Osteocyte (in vitro differentiated cells): ENCODE measurements around the gene MRAP. TPM values are rescaled to one million over a fixed set of nuclear protein-coding genes. Genes with fewer than 3 reads are reported as not detected.

ENCODE experiments used
- DNase-seq: peaks from one replicate; pipeline ENCODE4 v3.0.0; 2021; ENCODE audit warnings: mixed read lengths; ENCODE audit not compliant: unreplicated experiment; ENCODE audit errors: extremely low spot score
- H3K27ac Mint-ChIP-seq: one replicate; pipeline ENCODE4 v1.8.0; 2021; ENCODE audit warnings: mild to moderate bottlenecking, mixed read lengths; ENCODE audit not compliant: unreplicated experiment
- H3K27me3 Mint-ChIP-seq: one replicate; pipeline ENCODE4 v1.8.0; 2021; ENCODE audit warnings: mixed read lengths; ENCODE audit not compliant: unreplicated experiment
- H3K36me3 Mint-ChIP-seq: one replicate; pipeline ENCODE4 v1.8.0; 2021; ENCODE audit warnings: mixed read lengths; ENCODE audit not compliant: unreplicated experiment
- H3K4me1 Mint-ChIP-seq: one replicate; pipeline ENCODE4 v1.8.0; 2021; ENCODE audit warnings: mixed read lengths; ENCODE audit not compliant: unreplicated experiment
- H3K4me3 Mint-ChIP-seq: one replicate; pipeline ENCODE4 v1.8.0; 2021; ENCODE audit warnings: mild to moderate bottlenecking, moderate library complexity, mixed read lengths; ENCODE audit not compliant: unreplicated experiment
- H3K9me3 Mint-ChIP-seq: one replicate; pipeline ENCODE4 v1.8.0; 2021; ENCODE audit warnings: mixed read lengths; ENCODE audit not compliant: unreplicated experiment
- total RNA-seq: library from RNA; stranded (reverse); gene quantifications from 2 replicates; pipeline ENCODE4 v1.2.1, GENCODE V29; 2021
- TF ChIP-seq, protein P1 (sequence below): fragments of 200-600 bp; sonication (generic); IDR thresholded peaks from 2 replicates; pipeline ENCODE4 v1.5.0; 2021; ENCODE audit warnings: antibody characterized with exemption, mild to moderate bottlenecking, moderate library complexity

The MRAP gene
- total RNA-seq, 1 donor from 2014 or later: not detected

DNA sequence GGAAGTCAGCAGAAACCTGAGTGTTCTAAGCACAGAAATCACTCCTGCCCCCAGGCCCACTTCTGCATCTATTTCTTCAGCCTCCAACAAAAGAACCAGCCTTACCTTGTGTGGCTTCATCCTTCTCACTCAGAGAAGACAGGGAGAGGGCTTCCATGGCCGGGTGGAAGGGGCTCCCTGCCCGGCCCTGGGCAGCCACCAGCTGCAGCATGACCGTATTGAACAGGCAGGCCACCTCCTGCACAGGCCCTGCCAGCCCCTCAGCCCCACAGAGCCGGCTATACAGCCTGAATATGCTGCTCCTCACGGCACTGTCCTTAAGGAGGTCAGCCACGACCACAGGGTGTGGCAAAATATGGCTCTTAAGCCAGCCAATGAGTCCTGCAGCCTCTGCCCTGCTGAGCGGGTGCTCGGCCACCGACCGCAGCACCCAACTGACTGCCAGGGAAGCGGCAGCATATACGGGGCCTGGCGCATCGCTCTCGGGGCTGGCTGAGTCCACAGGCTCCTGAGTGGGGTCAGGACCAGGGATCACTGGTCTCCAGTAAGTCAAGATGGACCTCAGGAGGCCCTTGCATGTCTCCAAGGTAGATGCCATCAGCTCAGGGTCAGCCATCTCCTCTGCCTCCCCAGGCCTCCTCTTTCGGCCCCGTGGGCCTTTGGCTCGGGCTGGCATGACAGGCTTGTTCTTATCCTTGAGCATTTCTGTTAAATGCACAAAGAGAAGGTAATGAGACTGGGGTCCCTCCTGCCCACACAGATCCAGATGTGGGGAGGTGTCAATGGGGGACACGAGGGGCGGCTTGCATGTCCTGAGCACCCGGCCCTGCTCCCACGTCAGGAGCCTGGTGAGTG is 17.9 kb downstream of the MRAP start:
- Mint-ChIP-seq H3K36me3 (peaks cover 32% of the 10 kb centered on the region), H3K27ac (no peak overlapping the region), H3K27me3 (no peaks in the 10 kb centered on the region), H3K9me3 (no peaks in the 10 kb centered on the region), H3K4me3 (no peak overlapping the region), H3K4me1 (no peaks in the 10 kb centered on the region)
- DNase-seq: no peak
- TF ChIP-seq, protein P1, sequence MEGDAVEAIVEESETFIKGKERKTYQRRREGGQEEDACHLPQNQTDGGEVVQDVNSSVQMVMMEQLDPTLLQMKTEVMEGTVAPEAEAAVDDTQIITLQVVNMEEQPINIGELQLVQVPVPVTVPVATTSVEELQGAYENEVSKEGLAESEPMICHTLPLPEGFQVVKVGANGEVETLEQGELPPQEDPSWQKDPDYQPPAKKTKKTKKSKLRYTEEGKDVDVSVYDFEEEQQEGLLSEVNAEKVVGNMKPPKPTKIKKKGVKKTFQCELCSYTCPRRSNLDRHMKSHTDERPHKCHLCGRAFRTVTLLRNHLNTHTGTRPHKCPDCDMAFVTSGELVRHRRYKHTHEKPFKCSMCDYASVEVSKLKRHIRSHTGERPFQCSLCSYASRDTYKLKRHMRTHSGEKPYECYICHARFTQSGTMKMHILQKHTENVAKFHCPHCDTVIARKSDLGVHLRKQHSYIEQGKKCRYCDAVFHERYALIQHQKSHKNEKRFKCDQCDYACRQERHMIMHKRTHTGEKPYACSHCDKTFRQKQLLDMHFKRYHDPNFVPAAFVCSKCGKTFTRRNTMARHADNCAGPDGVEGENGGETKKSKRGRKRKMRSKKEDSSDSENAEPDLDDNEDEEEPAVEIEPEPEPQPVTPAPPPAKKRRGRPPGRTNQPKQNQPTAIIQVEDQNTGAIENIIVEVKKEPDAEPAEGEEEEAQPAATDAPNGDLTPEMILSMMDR: no peak

DNA sequence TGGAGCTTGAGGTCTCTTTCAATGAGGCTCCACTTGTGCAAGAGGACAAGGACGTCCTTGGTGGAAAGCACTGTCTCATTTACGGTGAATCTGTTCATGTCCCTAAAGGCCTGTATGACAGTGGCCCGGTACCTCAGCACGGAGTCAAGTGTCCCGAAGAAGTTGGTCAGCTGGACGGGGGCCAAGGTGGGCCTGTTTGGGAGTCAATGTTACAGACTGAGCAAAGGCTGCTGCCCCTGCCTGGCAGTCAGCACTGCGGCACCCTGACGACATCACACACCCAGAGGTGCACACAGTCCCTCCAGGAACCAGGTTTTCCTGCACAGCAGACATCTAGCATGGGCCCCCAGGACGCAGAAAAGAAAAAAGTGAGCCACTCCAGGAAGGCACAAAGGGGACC is 19.1 kb downstream of the MRAP start:
- Mint-ChIP-seq H3K36me3 (peaks cover 29% of the 10 kb centered on the region), H3K27ac (no peak overlapping the region)
- TF ChIP-seq, protein P1: no peak

DNA sequence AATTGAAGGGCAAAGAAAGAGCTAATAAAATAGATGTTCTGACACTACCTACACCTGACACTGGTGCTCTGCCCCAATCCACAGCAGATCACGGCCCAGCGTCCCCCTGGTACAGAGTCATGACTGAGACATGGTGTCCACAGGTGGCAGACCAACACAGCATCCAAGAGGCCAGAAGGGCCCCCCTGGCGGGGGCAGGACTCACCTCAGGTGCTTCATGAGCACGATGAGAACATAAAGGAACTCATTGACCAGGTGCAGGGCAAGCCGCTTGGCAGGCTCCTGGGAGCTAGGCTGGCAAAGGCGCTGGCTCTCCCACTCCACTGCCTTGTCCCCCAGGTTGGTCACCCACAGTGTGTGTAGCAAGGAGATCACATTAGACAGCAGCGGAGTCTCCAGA is 20.4 kb downstream of the MRAP start:
- H3K27ac Mint-ChIP-seq: no peak overlapping the region
- no peak overlapping the region for H3K4me3 Mint-ChIP-seq
- no peaks in the 10 kb centered on the region for H3K9me3 Mint-ChIP-seq
- TF ChIP-seq, protein P1: no peak
- no peaks in the 10 kb centered on the region for H3K4me1 Mint-ChIP-seq
- H3K36me3 Mint-ChIP-seq: peaks cover 35% of the 10 kb centered on the region
- H3K27me3 Mint-ChIP-seq: no peaks in the 10 kb centered on the region
- no peak for DNase-seq

More for the DNA sequence above, 19.1 kb downstream of the MRAP start:
- no peak overlapping the region for H3K4me3 Mint-ChIP-seq
- no peak for DNase-seq
- H3K4me1 Mint-ChIP-seq: no peaks in the 10 kb centered on the region
- H3K9me3 Mint-ChIP-seq: no peaks in the 10 kb centered on the region
- no peaks in the 10 kb centered on the region for H3K27me3 Mint-ChIP-seq

DNA sequence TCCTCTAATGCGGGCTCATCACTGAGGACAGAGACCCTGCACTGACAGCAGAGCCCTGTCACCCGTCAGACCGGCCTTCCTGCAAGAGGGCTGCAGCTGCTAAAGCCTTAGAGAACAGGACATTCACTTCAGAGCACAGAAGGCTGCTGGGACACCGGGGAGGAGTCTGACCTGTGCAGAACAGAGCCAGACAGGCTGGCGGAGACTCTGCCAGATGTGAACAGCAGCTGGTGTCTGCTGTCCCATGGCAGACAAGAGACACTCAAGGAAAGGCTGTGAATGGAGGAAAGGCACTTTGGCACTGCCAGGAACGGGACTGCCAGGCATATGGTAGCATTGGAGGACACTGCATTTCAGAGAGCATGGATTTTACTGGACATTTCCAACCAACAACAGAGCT is 21.4 kb downstream of the MRAP start:
- no peaks in the 10 kb centered on the region for H3K27me3 Mint-ChIP-seq
- H3K27ac Mint-ChIP-seq: no peak overlapping the region
- peaks cover 42% of the 10 kb centered on the region for H3K36me3 Mint-ChIP-seq
- H3K4me3 Mint-ChIP-seq: no peak overlapping the region
- TF ChIP-seq, protein P1: no peak
- no peak for DNase-seq
- no peaks in the 10 kb centered on the region for H3K9me3 Mint-ChIP-seq
- H3K4me1 Mint-ChIP-seq: no peaks in the 10 kb centered on the region

DNA sequence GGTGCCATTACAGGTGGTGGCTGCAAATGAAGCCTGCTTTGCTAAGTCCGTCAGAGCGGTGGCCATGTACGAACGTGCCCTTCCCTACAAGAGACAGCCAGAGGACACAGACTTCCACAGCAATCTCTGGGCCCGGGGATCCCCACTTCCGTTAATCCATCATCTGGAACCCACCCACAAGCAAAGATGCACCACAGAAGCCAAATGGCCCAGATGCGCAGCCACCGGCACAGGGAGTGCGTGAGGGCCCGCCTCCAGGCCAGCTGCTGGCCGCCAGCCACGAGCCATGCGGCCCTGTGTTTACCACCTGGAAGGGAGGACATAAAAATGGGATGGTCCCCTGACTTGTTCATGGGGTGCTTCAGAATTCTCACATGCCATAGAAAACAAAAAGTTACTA is 22.1 kb downstream of the MRAP start:
- Mint-ChIP-seq H3K27ac (no peak overlapping the region), H3K4me3 (no peak overlapping the region), H3K27me3 (no peaks in the 10 kb centered on the region), H3K36me3 (peaks cover 49% of the 10 kb centered on the region), H3K4me1 (no peaks in the 10 kb centered on the region), H3K9me3 (no peaks in the 10 kb centered on the region)
- DNase-seq: no peak
- TF ChIP-seq, protein P1: no peak
